ENCODE results near the gene NPC1L1.
A peak's percentile ranks its signal among the peaks of the same experiment; 100 is the strongest.
"Not testable (repeated sequence)": the region's sequence is repeated elsewhere in the genome, so short reads cannot be mapped to it uniquely, and the experiment has no call there.

Gene NPC1L1

GRCh38 chr7:44565795-44566559 lies 24.8 kb upstream of the NPC1L1 start:
- DNase-seq (ENCODE audit: low spot score), result no peak

DNA sequence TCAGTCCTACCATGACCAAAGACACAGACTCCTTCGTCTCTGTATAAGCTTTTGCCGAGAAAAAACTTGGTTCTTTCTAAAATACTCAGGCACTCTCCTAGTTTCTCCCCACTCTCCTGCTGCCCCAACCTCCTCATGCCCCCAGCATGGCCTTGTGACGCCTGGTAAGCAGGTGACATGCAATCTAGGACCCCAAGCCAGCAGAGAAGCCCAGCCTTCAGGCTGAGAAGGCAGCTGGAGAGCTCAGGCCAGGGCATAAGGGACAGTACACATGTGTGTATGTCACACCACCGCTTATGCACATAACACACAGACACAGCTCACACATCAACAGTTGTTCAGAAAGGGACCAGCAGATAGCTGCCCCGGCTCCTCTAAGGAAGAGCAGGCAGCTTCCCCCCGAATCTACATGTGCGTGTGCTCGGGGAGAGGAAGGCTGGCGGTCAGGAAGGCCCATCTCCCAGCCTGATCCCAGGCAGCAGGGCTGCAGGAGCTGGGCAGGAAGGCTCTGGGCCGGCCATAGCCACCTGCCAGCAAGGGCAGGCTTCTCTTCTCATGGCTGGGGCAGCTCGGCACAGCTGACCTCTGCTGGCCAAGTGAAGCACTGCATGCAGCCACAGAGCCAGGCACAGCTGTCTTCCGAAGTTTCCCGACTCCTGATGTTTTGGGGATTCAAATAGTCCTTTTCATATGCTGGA lies 24.1 kb upstream of the NPC1L1 start:
- peak; percentile 57 for DNase-seq (ENCODE audit: low spot score)

- no peak for DNase-seq (ENCODE audit: low spot score)
These were observed 23.5 kb upstream of the NPC1L1 start for GRCh38 chr7:44564606-44565005.

GRCh38 chr7:44563171-44563679 lies 22.1 kb upstream of the NPC1L1 start:
- DNase-seq (ENCODE audit: low spot score), result no peak

- not testable (repeated sequence) for DNase-seq (ENCODE audit: low spot score)
These were observed 21.5 kb upstream of the NPC1L1 start for GRCh38 chr7:44562622-44562962.

DNA sequence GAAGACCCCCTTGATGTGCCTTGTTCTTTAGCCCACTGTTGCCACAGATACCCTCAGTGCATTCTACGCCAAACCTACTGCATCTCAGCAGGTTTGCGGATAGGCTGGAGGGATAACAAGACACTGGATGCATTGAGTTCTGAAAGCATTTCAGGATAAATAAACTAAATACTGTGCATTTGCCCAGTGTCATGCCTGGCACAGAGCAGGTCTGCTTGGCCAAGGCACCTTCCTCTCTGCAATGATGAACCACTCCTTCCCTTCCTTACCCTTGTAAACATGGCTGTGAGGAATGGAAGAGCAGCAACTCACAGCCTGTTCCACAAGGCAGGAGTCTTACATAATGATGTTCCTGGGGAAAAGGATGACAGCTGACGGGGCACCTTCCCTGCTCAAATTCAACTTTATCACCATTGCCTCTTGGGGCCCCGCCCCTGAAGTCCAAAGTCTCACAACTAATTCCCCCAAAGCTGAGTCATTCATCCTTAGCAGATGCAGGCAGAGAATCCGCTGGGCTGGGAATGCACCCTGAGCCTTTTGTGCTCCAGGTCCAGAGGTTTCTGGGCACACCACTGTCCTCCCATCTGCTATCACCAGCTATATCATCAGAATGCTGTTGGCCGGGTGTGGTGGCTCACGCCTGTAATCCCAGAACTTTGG lies 21.0 kb upstream of the NPC1L1 start:
- DNase-seq (ENCODE audit: low spot score), result peak; percentile 53

GRCh38 chr7:44561481-44561880 lies 20.4 kb upstream of the NPC1L1 start:
- no peak for DNase-seq (ENCODE audit: low spot score)

DNA sequence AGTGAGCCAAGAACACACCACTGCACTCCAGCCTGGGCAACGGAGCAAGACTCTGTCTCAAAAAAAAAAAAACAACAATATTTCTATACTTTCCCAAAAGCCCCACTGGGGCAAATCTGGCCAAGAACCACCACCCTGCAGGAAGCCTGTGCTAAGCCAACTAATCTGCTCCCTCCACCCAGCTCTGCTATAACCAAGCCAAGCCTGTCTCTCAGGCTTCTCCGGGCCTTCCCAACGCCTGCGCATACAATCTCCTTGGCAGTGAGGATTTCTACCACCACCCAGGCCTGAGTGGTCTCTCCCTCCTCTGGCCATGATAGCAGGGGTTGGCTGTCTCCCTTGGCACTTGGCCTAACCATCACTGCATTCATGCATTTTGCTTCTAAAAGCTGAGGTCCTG lies 18.4 kb upstream of the NPC1L1 start:
- no peak for DNase-seq (ENCODE audit: low spot score)

DNA sequence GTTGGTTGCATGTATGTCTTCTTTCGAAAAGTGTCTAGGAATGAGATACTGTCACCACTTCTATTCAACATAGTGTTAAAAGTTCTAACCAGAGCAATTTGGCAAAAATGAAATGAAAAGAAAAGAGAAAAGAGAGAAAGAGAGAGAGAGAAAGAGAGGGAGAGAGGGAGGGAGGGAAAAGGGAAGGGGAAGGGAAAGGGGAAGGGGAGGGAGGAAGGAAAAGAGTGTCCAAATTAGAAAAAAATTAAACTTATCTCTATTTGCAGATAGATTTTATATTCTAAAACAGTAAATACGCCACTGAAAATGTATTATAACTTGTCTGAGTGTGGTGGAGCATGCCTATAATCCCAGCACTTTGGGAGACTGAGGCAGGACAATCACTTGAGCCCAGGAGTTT lies 16.4 kb upstream of the NPC1L1 start:
- no peak for DNase-seq (ENCODE audit: low spot score)

DNA sequence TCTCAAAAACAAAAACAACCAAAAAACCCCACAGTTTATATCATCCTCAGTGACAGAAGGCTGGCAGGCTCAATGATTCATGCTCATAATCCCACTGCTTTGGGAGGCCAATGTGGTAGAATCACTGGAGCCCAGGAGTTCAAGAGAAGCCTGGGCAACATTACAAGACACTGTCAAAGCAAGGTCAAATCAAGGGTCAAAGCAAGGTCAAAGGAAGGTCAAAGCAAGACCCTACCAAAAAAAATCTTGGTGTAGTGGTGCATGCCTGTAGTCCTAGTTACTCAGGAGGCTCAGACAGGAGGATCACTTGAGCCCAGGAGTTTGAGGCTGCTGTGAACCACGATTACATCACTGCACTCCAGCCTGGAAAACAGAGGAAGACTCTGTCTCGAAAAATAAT lies 14.2 kb upstream of the NPC1L1 start:
- DNase-seq (ENCODE audit: low spot score), result no peak

DNA sequence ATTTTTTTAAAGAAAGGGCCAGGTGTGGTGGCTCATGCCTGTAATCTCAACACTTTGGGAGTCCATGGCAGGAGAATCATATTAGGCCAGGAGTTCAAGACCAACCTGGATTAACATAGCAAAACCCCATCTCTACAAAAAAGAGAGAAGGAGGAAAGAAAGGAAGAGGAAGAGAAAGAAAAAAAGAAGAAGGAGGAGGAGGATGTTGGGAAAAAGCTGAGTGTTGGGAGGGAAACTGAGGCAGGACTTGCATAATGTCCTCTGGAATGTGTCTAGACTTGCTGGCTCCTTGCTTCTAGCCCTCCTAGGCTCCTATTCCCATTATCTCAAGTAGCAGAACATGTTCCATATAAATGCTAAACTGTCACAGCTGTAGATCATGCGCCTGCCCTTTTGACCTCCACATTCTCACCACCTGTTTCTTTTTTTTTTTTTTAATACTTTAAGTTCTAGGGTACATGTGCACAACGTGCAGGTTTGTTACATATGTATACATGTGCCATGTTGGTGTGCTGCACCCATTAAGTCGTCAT lies 11.4 kb upstream of the NPC1L1 start:
- not testable (repeated sequence) for DNase-seq (ENCODE audit: low spot score)

DNA sequence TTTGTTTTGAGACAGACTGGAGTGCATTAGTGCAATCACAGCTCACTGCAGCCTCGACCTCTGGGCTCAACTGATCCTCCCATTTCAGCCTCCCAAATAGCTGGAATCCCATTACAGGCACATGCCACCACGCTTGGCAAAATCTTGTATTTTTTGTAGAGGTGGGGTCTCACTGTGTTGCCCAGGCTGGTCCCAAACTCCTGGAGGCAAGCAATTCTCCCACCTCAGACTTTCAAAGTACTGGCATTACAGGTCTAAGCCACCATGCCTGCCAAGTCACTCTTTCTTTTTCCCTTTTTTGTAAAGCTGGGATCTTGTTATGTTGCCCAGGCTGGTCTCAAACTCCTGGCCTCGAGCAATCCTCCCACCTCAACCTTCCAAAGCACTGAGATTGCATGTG lies 8.3 kb upstream of the NPC1L1 start:
- no peak for DNase-seq (ENCODE audit: low spot score)

- no peak for DNase-seq (ENCODE audit: low spot score)
These were observed 7.8 kb upstream of the NPC1L1 start for GRCh38 chr7:44548893-44549292.

- no peak for DNase-seq (ENCODE audit: low spot score)
These were observed 6.6 kb upstream of the NPC1L1 start for GRCh38 chr7:44547536-44548231.

- DNase-seq (ENCODE audit: low spot score), result no peak
These were observed 913 bp upstream of the NPC1L1 start for GRCh38 chr7:44541876-44542610.

DNA sequence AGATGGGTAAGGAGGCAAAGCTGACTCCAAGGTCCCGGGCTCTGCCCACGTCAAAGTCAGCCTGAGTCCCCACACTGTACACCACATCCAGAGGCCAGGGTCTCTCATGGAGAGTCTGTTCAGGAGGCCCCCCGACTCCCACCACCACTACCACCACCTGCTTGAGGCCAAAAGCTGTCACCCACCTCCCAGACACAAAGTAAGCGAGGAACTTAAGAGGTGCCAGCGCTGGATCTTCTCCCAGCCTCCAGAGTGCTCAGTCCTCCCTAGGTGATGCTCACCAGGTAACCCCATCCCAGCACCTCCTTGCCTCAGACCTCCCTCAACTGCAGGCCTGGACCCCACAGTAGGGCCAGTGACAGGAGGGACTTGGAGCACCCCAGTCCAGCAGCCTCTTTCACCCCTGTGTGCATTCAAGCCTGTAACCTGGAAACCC lies 520 bp downstream of the NPC1L1 start:
- DNase-seq (ENCODE audit: low spot score), result no peak

DNA sequence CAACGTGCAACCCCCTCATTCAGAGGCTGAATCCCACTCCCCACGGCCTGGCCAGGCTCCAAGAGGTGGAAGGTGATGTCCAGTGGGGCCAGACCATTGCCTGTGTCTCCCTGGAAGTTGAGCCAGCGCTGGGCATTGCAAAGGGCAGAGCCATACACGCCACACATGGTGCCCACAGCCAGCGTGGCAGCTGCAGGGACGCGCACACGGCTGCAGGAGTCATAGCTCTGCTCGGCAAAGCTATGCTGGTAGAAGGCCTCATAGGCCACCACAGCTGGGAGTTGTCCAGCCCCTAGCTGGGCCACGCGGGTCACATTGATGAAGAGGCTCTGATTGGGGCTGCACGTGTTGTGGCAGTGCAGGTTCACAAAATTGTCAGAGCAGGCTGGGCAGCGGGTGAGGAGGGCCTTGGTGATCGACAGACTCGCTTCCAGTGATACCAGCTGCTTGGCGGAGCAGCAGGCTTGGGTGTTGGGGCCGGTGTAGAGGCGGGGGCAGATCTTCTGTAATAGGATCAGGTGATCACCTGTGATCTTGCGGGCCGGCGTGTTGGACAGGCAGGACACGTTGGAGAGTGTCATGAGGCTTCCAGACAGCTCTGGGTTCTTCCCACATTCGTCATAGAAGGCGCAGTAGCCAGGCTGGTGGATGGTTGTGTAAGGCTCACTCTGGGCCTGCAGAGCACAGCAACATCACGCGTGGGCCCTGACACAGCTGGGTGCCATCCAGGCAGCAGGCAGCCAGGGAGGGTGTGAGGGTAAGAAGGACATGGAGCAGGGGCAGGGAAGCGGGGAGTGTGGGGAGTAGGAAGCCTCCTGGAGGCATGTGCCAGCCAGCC lies 1.2 kb downstream of the NPC1L1 start:
- no peak for DNase-seq (ENCODE audit: low spot score)

DNA sequence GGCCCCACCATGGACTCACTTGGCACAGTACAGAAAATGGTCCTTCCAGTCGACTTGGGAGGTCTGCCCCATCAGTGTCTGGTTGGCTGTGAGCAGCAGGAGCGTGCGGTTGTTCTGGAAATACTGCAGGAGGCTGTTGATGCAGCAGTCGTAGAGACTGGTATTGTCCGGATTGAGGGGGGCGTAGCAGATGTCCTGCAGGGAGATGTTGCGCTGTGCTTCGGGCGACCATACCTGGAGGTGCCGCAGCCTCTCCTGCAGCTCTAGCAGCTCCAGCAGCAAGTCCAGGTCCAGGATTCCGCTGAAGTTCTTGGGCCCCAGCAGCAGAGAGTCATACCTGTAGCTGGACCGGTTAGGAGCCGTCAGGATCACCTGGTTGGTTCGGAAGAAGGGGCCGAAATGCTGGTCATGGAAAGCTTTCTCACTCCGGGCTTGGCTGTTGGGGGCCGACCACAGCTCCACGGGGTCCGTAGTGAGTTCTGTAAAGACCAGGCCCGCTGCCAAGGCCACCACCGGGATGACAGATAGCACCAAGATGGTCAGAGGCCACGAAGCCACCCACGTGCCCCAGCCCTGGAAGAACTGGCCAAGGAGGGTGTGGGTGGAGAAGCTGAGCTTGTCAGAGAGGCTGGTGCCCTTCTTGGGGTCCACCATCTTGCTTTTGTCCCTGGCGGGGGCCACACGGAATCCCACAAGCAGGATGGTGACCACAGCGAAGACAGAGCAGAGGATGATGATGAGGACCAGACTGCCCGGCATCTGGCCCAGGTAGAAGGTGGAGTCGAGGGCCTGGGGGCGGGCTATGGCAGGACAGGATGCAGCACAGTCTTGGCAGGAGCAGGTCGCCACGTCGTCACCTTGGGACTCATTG lies 2.1 kb downstream of the NPC1L1 start:
- DNase-seq (ENCODE audit: low spot score), result no peak

- DNase-seq (ENCODE audit: low spot score), result no peak
These were observed 2.9 kb downstream of the NPC1L1 start for GRCh38 chr7:44538093-44538797.

Measured in putamen (tissue), 1 donor.